HCT116 (cell line): Measurements from ENCODE around the gene HAUS6. TPM values are rescaled to one million over a fixed set of nuclear protein-coding genes. Genes with fewer than 3 reads are reported as not detected.

Experiments
- ATAC-seq: fragments of 200-7000 bp; cut with Tn5 transposase; 2 replicates; pipeline ENCODE4 v1.9.1; 2020; ENCODE audit warnings: mild to moderate bottlenecking, moderate library complexity
- BruUV-seq: library from RNA; stranded (reverse); fragments of 400-500 nt; replicated peaks from 2 replicates; lab custom pipeline; 2021; lab: Mats Ljungman, UMichigan
- CTCF ChIA-PET: fragments of 300-600 bp; sonication (Branson Sonifier 250); formaldehyde crosslinking; loops from one replicate; lab custom pipeline; 2021; ENCODE audit warnings: antibody characterized with exemption; lab: Charles Lee
- POLR2A ChIA-PET: fragments of 300-600, 350-600 bp; sonication (Branson Sonifier 250); formaldehyde crosslinking; loops from one replicate; lab custom pipeline; 2021; ENCODE audit warnings: antibody characterized with exemption; lab: Charles Lee
- RAD21 ChIA-PET, 2 experiments: fragments of 300-600 bp; sonication (Branson Sonifier 250); formaldehyde crosslinking; loops; one replicate each; lab custom pipeline; 2023; ENCODE audit warnings: low total read pairs in 2 of 2; ENCODE audit not compliant: uncharacterized antibody in 2 of 2, unreplicated experiment in 2 of 2, low non-redundant PET in 1 of 2; lab: Charles Lee
- DNase-seq: peaks from one replicate; pipeline ENCODE4 v3.0.0-alpha.2; 2010; ENCODE audit warnings: low read depth, low spot score
- H2AFZ ChIP-seq: fragments of 200-600 bp; shearing (Covaris generic), sonication (generic); 2 replicates; pipeline ENCODE4 v1.6.1; 2017; ENCODE audit warnings: low read depth, mixed run types, mixed read lengths, antibody characterized with exemption, low read length; ENCODE audit not compliant: poor library complexity, severe bottlenecking
- H3K27ac ChIP-seq: 2 replicates; pipeline ENCODE4 v1.5.1; 2012; ENCODE audit warnings: low read depth, low read length
- H3K27me3 ChIP-seq: fragments of 200-600 bp; sonication (generic); 2 replicates; pipeline ENCODE4 v1.6.1; 2016; ENCODE audit warnings: mixed run types, low read length, mixed read lengths; ENCODE audit not compliant: insufficient read depth
- H3K36me3 ChIP-seq, 2 experiments: fragments of 200-500 bp in 1 of 2; fragments of 200-600 bp in 1 of 2; sonication (Bioruptor generic) in 1 of 2; sonication (generic) in 1 of 2; 2 replicates each; pipeline versions ENCODE4 v1.5.1 to v1.6.1; 2014 to 2016; ENCODE audit warnings: low read length in 2 of 2, inconsistent platforms in 1 of 2, mixed read lengths in 1 of 2, mixed run types in 1 of 2; ENCODE audit not compliant: insufficient read depth in 2 of 2, control insufficient read depth in 1 of 2
- H3K4me1 ChIP-seq, 2 experiments: fragments of 200-600 bp in 1 of 2; sonication (generic) in 1 of 2; 2 replicates each; pipeline versions ENCODE4 v1.5.1 to v1.6.1; 2012 to 2017; ENCODE audit warnings: low read length in 2 of 2, inconsistent platforms in 1 of 2, mild to moderate bottlenecking in 1 of 2, mixed read lengths in 1 of 2, mixed run types in 1 of 2, moderate library complexity in 1 of 2; ENCODE audit not compliant: insufficient read depth in 2 of 2, control insufficient read depth in 1 of 2
- H3K4me2 ChIP-seq: fragments of 200-600 bp; sonication (generic); 2 replicates; pipeline ENCODE4 v1.6.1; 2017; ENCODE audit warnings: mixed run types, low read length, mixed read lengths
- H3K4me3 ChIP-seq, 2 experiments: fragments of 200-600 bp in 1 of 2; sonication (generic) in 1 of 2; replicated peaks in 1 of 2; 2 replicates each; pipeline ENCODE4 v1.5.1; 2011 to 2016; ENCODE audit warnings: low read length in 2 of 2, control low read depth in 1 of 2, low read depth in 1 of 2, mild to moderate bottlenecking in 1 of 2, mixed read lengths in 1 of 2, mixed run types in 1 of 2
- H3K79me2 ChIP-seq: fragments of 200-600 bp; sonication (generic); 2 replicates; pipeline ENCODE4 v1.6.1; 2017; ENCODE audit warnings: mild to moderate bottlenecking, mixed run types, low read length, moderate library complexity, mixed read lengths; ENCODE audit not compliant: insufficient read depth
- H3K9ac ChIP-seq: fragments of 200-600 bp; sonication (generic); 2 replicates; pipeline ENCODE4 v1.6.1; 2016; ENCODE audit warnings: low read length, mixed read lengths
- H3K9me2 ChIP-seq: fragments of 200-600 bp; sonication (generic), shearing (Covaris generic); 2 replicates; pipeline ENCODE4 v1.6.1; 2017; ENCODE audit warnings: mixed run types, mild to moderate bottlenecking, moderate library complexity; ENCODE audit not compliant: insufficient read depth
- H3K9me3 ChIP-seq, 2 experiments: fragments of 200-500 bp in 1 of 2; fragments of 200-600 bp in 1 of 2; sonication (Bioruptor generic) in 1 of 2; sonication (generic) in 1 of 2; 2 replicates each; pipeline ENCODE4 v1.6.1; 2014 to 2017; ENCODE audit warnings: low read length in 2 of 2, mixed read lengths in 2 of 2, inconsistent platforms in 1 of 2, low read depth in 1 of 2, mild to moderate bottlenecking in 1 of 2, mixed run types in 1 of 2, moderate library complexity in 1 of 2; ENCODE audit not compliant: control insufficient read depth in 1 of 2, insufficient read depth in 1 of 2
- H4K20me1 ChIP-seq: fragments of 200-600 bp; sonication (generic), shearing (Covaris generic); 2 replicates; pipeline ENCODE4 v1.6.1; 2017; ENCODE audit warnings: mixed run types, mild to moderate bottlenecking, moderate library complexity; ENCODE audit not compliant: insufficient read depth
- ATF3 ChIP-seq: IDR thresholded peaks from 2 replicates; pipeline ENCODE4 v1.6.1; 2012
- CBX3 ChIP-seq: IDR thresholded peaks from 2 replicates; pipeline ENCODE4 v1.6.1; 2012; ENCODE audit warnings: low read depth
- CEBPB ChIP-seq: IDR thresholded peaks from 2 replicates; pipeline ENCODE4 v1.6.1; 2012; ENCODE audit warnings: low read depth
- CTCF ChIP-seq, 3 experiments: fragments of 200-600 bp in 1 of 3; sonication (generic) in 1 of 3; IDR thresholded peaks in 2 of 3; conservative IDR thresholded peaks in 1 of 3; 2 replicates each; pipeline ENCODE4 v1.5.1; 2012 to 2017; ENCODE audit warnings: low read depth in 2 of 3, low read length in 2 of 3, antibody characterized with exemption in 1 of 3, borderline replicate concordance in 1 of 3, control low read depth in 1 of 3, mild to moderate bottlenecking in 1 of 3, mixed read lengths in 1 of 3, mixed run types in 1 of 3, moderate library complexity in 1 of 3; ENCODE audit not compliant: insufficient read depth in 1 of 3
- EGR1 ChIP-seq: IDR thresholded peaks from 2 replicates; pipeline ENCODE4 v1.6.1; 2012; ENCODE audit warnings: low read depth
- EZH2 ChIP-seq: fragments of 200-600 bp; sonication (generic); IDR thresholded peaks from 2 replicates; pipeline ENCODE4 v1.6.1; 2017; ENCODE audit warnings: antibody characterized with exemption, mixed run types
- FOSL1 ChIP-seq: IDR thresholded peaks from 2 replicates; pipeline ENCODE4 v1.6.1; 2012; ENCODE audit warnings: low read depth
- JUND ChIP-seq: IDR thresholded peaks from 2 replicates; pipeline ENCODE4 v1.6.1; 2012
- MAX ChIP-seq: IDR thresholded peaks from 2 replicates; pipeline ENCODE4 v1.6.1; 2012
- POLR2A ChIP-seq: IDR thresholded peaks from 2 replicates; pipeline ENCODE4 v1.7.0; 2011; ENCODE audit warnings: borderline replicate concordance; ENCODE audit not compliant: insufficient read depth, insufficient read length; ENCODE audit errors: extremely low read depth
- POLR2AphosphoS5 ChIP-seq: IDR thresholded peaks from 2 replicates; pipeline ENCODE4 v1.6.1; 2011; ENCODE audit warnings: mild to moderate bottlenecking, low read depth, low read length, moderate library complexity
- RAD21 ChIP-seq: IDR thresholded peaks from 2 replicates; pipeline ENCODE4 v1.6.1; 2012; ENCODE audit warnings: low read depth, mild to moderate bottlenecking
- REST ChIP-seq: IDR thresholded peaks from 2 replicates; pipeline ENCODE4 v1.6.1; 2012; ENCODE audit warnings: low read depth
- SIN3A ChIP-seq: IDR thresholded peaks from 2 replicates; pipeline ENCODE4 v1.6.1; 2012; ENCODE audit warnings: low read depth
- SRF ChIP-seq: IDR thresholded peaks from 2 replicates; pipeline ENCODE4 v1.6.1; 2012; ENCODE audit warnings: low read depth
- ZBTB33 ChIP-seq: IDR thresholded peaks from 2 replicates; pipeline ENCODE4 v1.6.1; 2011; ENCODE audit warnings: mild to moderate bottlenecking, low read length, moderate library complexity; ENCODE audit not compliant: insufficient replicate concordance; ENCODE audit errors: extremely low read depth
- ZFX ChIP-seq: fragments of 450-650 bp; IDR thresholded peaks from 2 replicates; pipeline ENCODE4 v1.6.1; 2017
- ZNF274 ChIP-seq: fragments of 200-500 bp; sonication (Bioruptor generic); IDR thresholded peaks from 2 replicates; pipeline ENCODE4 v1.6.1; 2014; ENCODE audit warnings: mild to moderate bottlenecking, low read depth, low read length, inconsistent platforms
- intact Hi-C: fragments of 100-400 bp; cut with micrococcal nuclease; formaldehyde crosslinking; loops from 2 replicates; pipeline ENCODE4 v1.10.0; 2022
- total RNA-seq: library from RNA; stranded (reverse); gene quantifications from one replicate; pipeline ENCODE4 v1.2.1, GENCODE V29; 2021; ENCODE audit not compliant: unreplicated experiment

HAUS6 gene
- total RNA-seq, 1 experiment from 2014 or later: 28.8 TPM

GRCh38 chr9:19148187-19148586 lies 45.5 kb upstream of the HAUS6 start (continued):
- TF ChIP-seq RAD21: no peak
- TF ChIP-seq ATF3: no peak

- no TSS peak for BruUV-seq
- RAD21 ChIA-PET: no interaction called here
- Histone ChIP-seq H3K9ac (no peak overlapping the region), H3K27me3 (no peaks in the 10 kb centered on the region), H3K4me1 (no peaks in the 10 kb centered on the region), H3K9me3 (no peaks in the 10 kb centered on the region), H3K4me2 (no peak overlapping the region), H3K27ac (no peak overlapping the region), H3K9me2 (no peaks in the 10 kb centered on the region), H3K36me3 (no peaks in the 10 kb centered on the region), H3K4me3 (no peak overlapping the region), H3K79me2 (no peaks in the 10 kb centered on the region), H4K20me1 (no peaks in the 10 kb centered on the region), H2AFZ (no peak overlapping the region)
- POLR2A ChIA-PET: interaction anchor here (0.5 kb wide), 1 partner anchor 71 kb away, joined by 3 read pairs; no protein-coding TSS in a partner anchor
- DNase-seq (no peak), ATAC-seq (no peak)
- intact Hi-C loops: no loop called here
- CTCF ChIA-PET: no interaction called here
- TF ChIP-seq POLR2A (no peak), ZBTB33 (no peak), CBX3 (no peak), SRF (no peak), CEBPB (no peak), EGR1 (no peak), EZH2 (no peak), ZNF274 (no peak), REST (no peak), SIN3A (no peak), CTCF (IDR thresholded peaks at IDR 0.05 in 2 of 3, conservative IDR thresholded peaks at IDR 0.05 in 1 of 3; ENCODE audit: borderline replicate concordance in 1 of 3, insufficient read depth in 1 of 3, low read depth in 2 of 3, low read length in 2 of 3) (no peak), ATF3 (no peak), JUND (no peak), FOSL1 (no peak), ZFX (no peak), MAX (no peak), POLR2AphosphoS5 (no peak)
Observed at GRCh38 chr9:19146441-19147024, 43.8 kb upstream of the HAUS6 start.
